ENCODE measurements around the gene AIFM1. TPM values are rescaled to one million over a fixed set of nuclear protein-coding genes. Genes with fewer than 3 reads are reported as not detected.

Gene AIFM1
- total RNA-seq, 2 donors from 2014 or later = 53.7 to 58.7 TPM

- Mint-ChIP-seq H3K9me3 (peaks cover 33% of the 10 kb centered on the region), H3K27me3 (ENCODE audit: insufficient read depth) (no peaks in the 10 kb centered on the region), H3K4me1 (peaks cover 16% of the 10 kb centered on the region), H3K4me3 (no peak overlapping the region), H3K36me3 (ENCODE audit: low read depth) (peaks cover 56% of the 10 kb centered on the region), H3K27ac (no peak overlapping the region)
- WGBS, 2 experiments (ENCODE audit: insufficient coverage in 1 of 2, insufficient read length in 1 of 2) = 86 to 100% methylated on average over 1 to 3 of the region's 4 CpGs
- Histone ChIP-seq H3K36me3 (ENCODE audit: control insufficient read depth, insufficient read depth, low read length) (peaks cover 26% of the 10 kb centered on the region), H3K4me3 (ENCODE audit: low read length) (no peak overlapping the region), H3K27me3 (ENCODE audit: control insufficient read depth, insufficient read depth, low read length, poor library complexity, severe bottlenecking) (no peaks in the 10 kb centered on the region), H3K4me1 (ENCODE audit: control insufficient read depth, insufficient read depth, low read length) (no peaks in the 10 kb centered on the region), H3K9me3 (ENCODE audit: control insufficient read depth, low read length) (no peaks in the 10 kb centered on the region), H3K27ac (ENCODE audit: low read depth, low read length) (no peak overlapping the region), H3K9ac (ENCODE audit: extremely low read depth, low read length, poor library complexity, severe bottlenecking) (no peak overlapping the region)
- DNase-seq = no peak
- TF ChIP-seq CTCF (conservative IDR thresholded peaks at IDR 0.05) = no peak
These were observed 46.0 kb upstream of the AIFM1 start for GRCh38 chrX:130211415-130212186.

GRCh38 chrX:130204647-130205046 is 39.0 kb upstream of the AIFM1 start:
- H3K27me3 ChIP-seq (ENCODE audit: control insufficient read depth, insufficient read depth, low read length, poor library complexity, severe bottlenecking) = no peaks in the 10 kb centered on the region
- H3K4me1 ChIP-seq (ENCODE audit: control insufficient read depth, insufficient read depth, low read length) = no peaks in the 10 kb centered on the region
- no peak for TF ChIP-seq CTCF (conservative IDR thresholded peaks at IDR 0.05)
- H3K36me3 Mint-ChIP-seq (ENCODE audit: low read depth) = peaks cover 42% of the 10 kb centered on the region
- no peaks in the 10 kb centered on the region for H3K27me3 Mint-ChIP-seq (ENCODE audit: insufficient read depth)
- peaks cover 14% of the 10 kb centered on the region for H3K9me3 Mint-ChIP-seq
- no peaks in the 10 kb centered on the region for H3K4me1 Mint-ChIP-seq
- no peak overlapping the region for H3K27ac ChIP-seq (ENCODE audit: low read depth, low read length)
- no peak overlapping the region for H3K4me3 Mint-ChIP-seq
- H3K4me3 ChIP-seq (ENCODE audit: low read length) = no peak overlapping the region
- DNase-seq = no peak
- WGBS, 2 experiments (ENCODE audit: insufficient coverage in 1 of 2, insufficient read length in 1 of 2) = 0% methylated on average over 1 of the region's 1 CpG
- H3K9ac ChIP-seq (ENCODE audit: extremely low read depth, low read length, poor library complexity, severe bottlenecking) = no peak overlapping the region
- H3K36me3 ChIP-seq (ENCODE audit: control insufficient read depth, insufficient read depth, low read length) = peaks cover 14% of the 10 kb centered on the region
- no peaks in the 10 kb centered on the region for H3K9me3 ChIP-seq (ENCODE audit: control insufficient read depth, low read length)
- H3K27ac Mint-ChIP-seq = no peak overlapping the region

GRCh38 chrX:130197464-130197863 is 31.8 kb upstream of the AIFM1 start:
- Mint-ChIP-seq H3K9me3 (peaks cover 20% of the 10 kb centered on the region), H3K36me3 (ENCODE audit: low read depth) (peaks cover 7% of the 10 kb centered on the region), H3K27me3 (ENCODE audit: insufficient read depth) (no peaks in the 10 kb centered on the region), H3K27ac (no peak overlapping the region), H3K4me1 (peaks cover 8% of the 10 kb centered on the region), H3K4me3 (no peak overlapping the region)
- TF ChIP-seq CTCF (conservative IDR thresholded peaks at IDR 0.05) = no peak
- H3K27ac ChIP-seq (ENCODE audit: low read depth, low read length) = no peak overlapping the region
- no peaks in the 10 kb centered on the region for H3K9me3 ChIP-seq (ENCODE audit: control insufficient read depth, low read length)
- WGBS, 2 experiments (ENCODE audit: insufficient coverage in 1 of 2, insufficient read length in 1 of 2) = 90 to 100% methylated on average over 1 to 5 of the region's 5 CpGs
- H3K9ac ChIP-seq (ENCODE audit: extremely low read depth, low read length, poor library complexity, severe bottlenecking) = no peak overlapping the region
- DNase-seq = no peak
- H3K4me3 ChIP-seq (ENCODE audit: low read length) = no peak overlapping the region
- peaks cover 7% of the 10 kb centered on the region for H3K4me1 ChIP-seq (ENCODE audit: control insufficient read depth, insufficient read depth, low read length)
- H3K36me3 ChIP-seq (ENCODE audit: control insufficient read depth, insufficient read depth, low read length) = peaks cover 5% of the 10 kb centered on the region
- no peaks in the 10 kb centered on the region for H3K27me3 ChIP-seq (ENCODE audit: control insufficient read depth, insufficient read depth, low read length, poor library complexity, severe bottlenecking)
